Mesenchymal stem cell (in vitro differentiated cells and primary cell): ENCODE data around the gene AEN. TPM values are rescaled to one million over a fixed set of nuclear protein-coding genes. Genes with fewer than 3 reads are reported as not detected.

Experiments used
- DNase-seq: peaks from one replicate; pipeline ENCODE4 v3.0.0-alpha.2; 2013
- H2AFZ ChIP-seq: one replicate; pipeline ENCODE4 v1.6.1; 2013; ENCODE audit warnings: low read depth, mild to moderate bottlenecking, control low read depth, inconsistent platforms, low read length, moderate library complexity
- H2AK5ac ChIP-seq: 2 replicates; pipeline ENCODE4 v1.6.1; 2013; ENCODE audit warnings: low read length, moderate library complexity, mild to moderate bottlenecking, inconsistent platforms; ENCODE audit not compliant: severe bottlenecking
- H2BK120ac ChIP-seq: one replicate; pipeline ENCODE4 v1.6.1; 2013; ENCODE audit warnings: low read depth, mild to moderate bottlenecking, inconsistent platforms, low read length, moderate library complexity
- H2BK12ac ChIP-seq, 2 experiments: one replicate each; pipeline ENCODE4 v1.6.1; 2013; ENCODE audit warnings: inconsistent platforms in 2 of 2, low read length in 2 of 2, mild to moderate bottlenecking in 2 of 2, moderate library complexity in 2 of 2, control low read depth in 1 of 2
- H2BK15ac ChIP-seq: one replicate; pipeline ENCODE4 v1.6.1; 2013; ENCODE audit warnings: mild to moderate bottlenecking, low read depth, inconsistent platforms; ENCODE audit not compliant: poor library complexity, severe bottlenecking
- H2BK5ac ChIP-seq: 2 replicates; pipeline ENCODE4 v1.6.1; 2013; ENCODE audit warnings: low read depth, mild to moderate bottlenecking, low read length, control low read depth, inconsistent platforms; ENCODE audit not compliant: poor library complexity, severe bottlenecking
- H3K14ac ChIP-seq, 2 experiments: one replicate each; pipeline ENCODE4 v1.6.1; 2013; ENCODE audit warnings: inconsistent platforms in 2 of 2, low read length in 2 of 2, control low read depth in 1 of 2, mild to moderate bottlenecking in 1 of 2, moderate library complexity in 1 of 2
- H3K18ac ChIP-seq, 2 experiments: one replicate each; pipeline ENCODE4 v1.6.1; 2013; ENCODE audit warnings: inconsistent platforms in 2 of 2, low read length in 2 of 2, control low read depth in 1 of 2, low read depth in 1 of 2, mild to moderate bottlenecking in 1 of 2
- H3K23ac ChIP-seq, 2 experiments: one replicate each; pipeline ENCODE4 v1.6.1; 2013; ENCODE audit warnings: inconsistent platforms in 2 of 2, low read length in 2 of 2, mild to moderate bottlenecking in 2 of 2, moderate library complexity in 2 of 2, control low read depth in 1 of 2
- H3K27ac ChIP-seq: 2 replicates; pipeline ENCODE4 v1.5.1; 2013; ENCODE audit warnings: mild to moderate bottlenecking, moderate library complexity, low read length, control low read depth, inconsistent platforms; ENCODE audit not compliant: poor library complexity, severe bottlenecking
- H3K27me3 ChIP-seq, 2 experiments: 2 replicates each; pipeline versions ENCODE4 v1.6.1 to v1.7.0; 2013; ENCODE audit warnings: low read length in 2 of 2, mild to moderate bottlenecking in 2 of 2, moderate library complexity in 2 of 2, control low read depth in 1 of 2, inconsistent platforms in 1 of 2; ENCODE audit not compliant: control insufficient read depth in 1 of 2, insufficient read depth in 1 of 2
- H3K36me3 ChIP-seq, 2 experiments: 2 replicates each; pipeline versions ENCODE4 v1.6.1 to v1.7.0; 2013; ENCODE audit warnings: low read length in 2 of 2, control low read depth in 1 of 2, inconsistent platforms in 1 of 2, low read depth in 1 of 2, mild to moderate bottlenecking in 1 of 2; ENCODE audit not compliant: insufficient read depth in 2 of 2, control insufficient read depth in 1 of 2
- H3K4ac ChIP-seq, 2 experiments: one replicate each; pipeline ENCODE4 v1.6.1; 2013; ENCODE audit warnings: inconsistent platforms in 2 of 2, low read length in 2 of 2, mild to moderate bottlenecking in 2 of 2, moderate library complexity in 2 of 2, control low read depth in 1 of 2, low read depth in 1 of 2
- H3K4me1 ChIP-seq: 2 replicates; pipeline ENCODE4 v1.6.1; 2013; ENCODE audit warnings: low read depth, low read length, control low read depth; ENCODE audit not compliant: control insufficient read depth, insufficient read depth
- H3K4me2 ChIP-seq: 2 replicates; pipeline ENCODE4 v1.6.1; 2013; ENCODE audit warnings: low read length, mild to moderate bottlenecking, inconsistent platforms; ENCODE audit not compliant: poor library complexity, severe bottlenecking
- H3K4me3 ChIP-seq, 2 experiments: 2 replicates each; pipeline versions ENCODE4 v1.5.1 to v1.7.0; 2013; ENCODE audit warnings: low read length in 2 of 2, mild to moderate bottlenecking in 2 of 2, control low read depth in 1 of 2, low read depth in 1 of 2; ENCODE audit not compliant: insufficient read depth in 1 of 2
- H3K79me1 ChIP-seq: replicated peaks from 2 replicates; pipeline ENCODE4 v1.6.1; 2013; ENCODE audit warnings: mild to moderate bottlenecking, control low read depth, low read length, inconsistent platforms; ENCODE audit not compliant: poor library complexity, severe bottlenecking
- H3K9ac ChIP-seq: 2 replicates; pipeline ENCODE4 v1.7.0; 2013; ENCODE audit warnings: mild to moderate bottlenecking, low read length, moderate library complexity
- H3K9me3 ChIP-seq: 2 replicates; pipeline ENCODE4 v1.7.0; 2013; ENCODE audit warnings: mild to moderate bottlenecking, low read length; ENCODE audit not compliant: control insufficient read depth
- H4K8ac ChIP-seq: one replicate; pipeline ENCODE4 v1.6.1; 2013; ENCODE audit warnings: inconsistent platforms, mild to moderate bottlenecking, low read length, moderate library complexity
- H4K91ac ChIP-seq: one replicate; pipeline ENCODE4 v1.6.1; 2013; ENCODE audit warnings: mild to moderate bottlenecking, low read length, inconsistent platforms
- WGBS: methylation state at CpG from one replicate; pipeline ENCODE4 v1.1.7; 2013; ENCODE audit warnings: mixed read lengths; 5-methylcytosine and 5-hydroxymethylcytosine counted together
- small RNA-seq: library from polyadenylated mRNA; stranded (forward); fragments of <200 nt; extraction: miRNeasy Mini kit (QIAGEN cat#:217004); gene quantifications from one replicate; pipeline ENCODE3, GENCODE V24; 2013; ENCODE audit warnings: low read depth

Gene AEN

DNA sequence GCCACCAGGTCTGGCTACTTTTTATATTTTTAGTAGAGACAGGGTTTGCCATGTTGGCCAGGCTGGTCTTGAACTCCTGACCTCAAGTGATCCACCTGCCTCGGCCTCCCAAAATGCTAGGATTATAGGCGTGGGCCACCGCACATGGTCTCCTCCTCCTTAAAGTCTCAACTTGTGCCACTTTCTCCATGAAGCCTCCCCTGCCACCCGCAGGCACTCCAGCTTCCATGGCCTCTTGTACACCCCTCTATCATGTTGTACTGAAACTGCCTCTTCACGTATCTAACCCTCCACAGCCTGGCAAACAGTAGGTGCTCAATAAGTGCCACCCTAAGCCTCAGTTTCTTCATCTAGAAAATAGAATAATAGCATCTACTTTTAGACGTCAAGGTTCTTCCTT, 57.6 kb downstream of the AEN start:
- Histone ChIP-seq H3K14ac (no peak overlapping the region), H2BK120ac (no peak overlapping the region), H4K8ac (no peak overlapping the region), H3K79me1 (no peaks in the 10 kb centered on the region), H2BK12ac (no peak overlapping the region), H3K9ac (no peak overlapping the region), H3K36me3 (no peaks in the 10 kb centered on the region), H3K27me3 (peaks cover 5 to 32% of the 10 kb centered on the region in 2 experiments), H3K18ac (no peak overlapping the region), H3K4me1 (no peaks in the 10 kb centered on the region), H3K27ac (no peak overlapping the region), H2AFZ (no peak overlapping the region), H3K4ac (no peak overlapping the region), H2BK5ac (no peak overlapping the region), H2BK15ac (no peak overlapping the region), H2AK5ac (no peak overlapping the region), H4K91ac (no peak overlapping the region), H3K4me2 (no peak overlapping the region), H3K4me3 (no peak overlapping the region), H3K23ac (no peak overlapping the region), H3K9me3 (no peaks in the 10 kb centered on the region)
- WGBS, result 91% methylated on average over 5 of the region's 6 CpGs
- no peak for DNase-seq

GRCh38 chr15:88680241-88681001, 59.3 kb downstream of the AEN start:
- no peak overlapping the region for H2BK5ac ChIP-seq
- H2BK15ac ChIP-seq, result no peak overlapping the region
- no peak overlapping the region for H3K4ac ChIP-seq
- H4K8ac ChIP-seq, result no peak overlapping the region
- H3K4me1 ChIP-seq, result no peaks in the 10 kb centered on the region
- no peak overlapping the region for H2BK12ac ChIP-seq
- H3K9ac ChIP-seq, result no peak overlapping the region
- no peak overlapping the region for H4K91ac ChIP-seq
- no peak overlapping the region for H3K23ac ChIP-seq
- H3K27ac ChIP-seq, result no peak overlapping the region
- no peaks in the 10 kb centered on the region for H3K79me1 ChIP-seq
- WGBS, result 89% methylated on average over 12 of the region's 13 CpGs
- no peak overlapping the region for H3K18ac ChIP-seq
- no peak overlapping the region for H2BK120ac ChIP-seq
- no peaks in the 10 kb centered on the region for H3K36me3 ChIP-seq
- H3K27me3 ChIP-seq, result peaks cover 7 to 43% of the 10 kb centered on the region in 2 experiments
- H2AFZ ChIP-seq, result no peak overlapping the region
- H3K9me3 ChIP-seq, result no peaks in the 10 kb centered on the region
- no peak overlapping the region for H3K4me3 ChIP-seq
- no peak overlapping the region for H3K4me2 ChIP-seq
- DNase-seq, result no peak
- H3K14ac ChIP-seq, result no peak overlapping the region
- H2AK5ac ChIP-seq, result no peak overlapping the region

- Histone ChIP-seq H2AK5ac (no peak overlapping the region), H3K18ac (no peak overlapping the region), H3K23ac (no peak overlapping the region), H2BK120ac (no peak overlapping the region), H3K27ac (no peak overlapping the region), H2BK12ac (no peak overlapping the region), H2AFZ (no peak overlapping the region), H3K14ac (no peak overlapping the region), H4K91ac (no peak overlapping the region), H2BK5ac (no peak overlapping the region), H3K4me2 (no peak overlapping the region), H3K4me3 (no peak overlapping the region), H2BK15ac (no peak overlapping the region), H3K4me1 (no peaks in the 10 kb centered on the region), H3K9ac (no peak overlapping the region), H3K4ac (no peak overlapping the region), H4K8ac (no peak overlapping the region), H3K36me3 (no peaks in the 10 kb centered on the region), H3K79me1 (no peaks in the 10 kb centered on the region), H3K9me3 (no peaks in the 10 kb centered on the region), H3K27me3 (peaks cover 7 to 55% of the 10 kb centered on the region in 2 experiments)
- no peak for DNase-seq
- 75% methylated on average over 13 of the region's 13 CpGs for WGBS
These were observed 60.6 kb downstream of the AEN start for GRCh38 chr15:88681610-88682221.

Small RNA genes lying within 50 kb of the gene (small RNA-seq; reads per million reads assigned to genes)
- 3.7 reads per million, percentile 34 among the genes with 10 or more reads in this experiment for gene MIR1179
- not detected for gene MIR7-2
